Stimulated activated CD8-positive, alpha-beta memory T cell treated with anti-CD3 and anti-CD28 coated beads, Interleukin-4, amount 100 ng/mL, for 48 hours (primary cell): ENCODE results near the gene BCAR3.
A peak's percentile ranks its signal among the peaks of the same experiment; 100 is the strongest.

Experiments
- DNase-seq: peaks from one replicate; pipeline ENCODE4 v3.0.0-alpha.2; 2020

Gene BCAR3

DNA sequence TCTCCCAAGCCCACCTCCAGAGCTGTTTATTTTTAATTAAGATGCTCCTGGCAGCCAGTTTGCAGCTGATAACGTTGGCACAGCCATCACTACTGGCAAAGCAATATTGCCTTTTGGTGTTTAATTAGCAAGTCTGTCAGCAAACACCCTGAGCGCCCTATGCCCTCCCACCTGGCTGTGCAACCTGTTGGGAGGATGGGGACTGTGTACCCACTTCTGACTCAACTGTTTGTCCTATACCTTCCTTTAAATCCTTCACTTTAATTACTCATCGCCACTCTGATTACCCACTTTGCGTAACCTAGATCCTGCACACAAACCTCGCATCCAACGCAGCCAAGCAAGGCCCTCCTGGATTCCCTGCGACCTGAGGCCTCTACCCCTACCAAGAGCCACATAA lies 67.1 kb downstream of the BCAR3 start:
- no peak for DNase-seq

DNA sequence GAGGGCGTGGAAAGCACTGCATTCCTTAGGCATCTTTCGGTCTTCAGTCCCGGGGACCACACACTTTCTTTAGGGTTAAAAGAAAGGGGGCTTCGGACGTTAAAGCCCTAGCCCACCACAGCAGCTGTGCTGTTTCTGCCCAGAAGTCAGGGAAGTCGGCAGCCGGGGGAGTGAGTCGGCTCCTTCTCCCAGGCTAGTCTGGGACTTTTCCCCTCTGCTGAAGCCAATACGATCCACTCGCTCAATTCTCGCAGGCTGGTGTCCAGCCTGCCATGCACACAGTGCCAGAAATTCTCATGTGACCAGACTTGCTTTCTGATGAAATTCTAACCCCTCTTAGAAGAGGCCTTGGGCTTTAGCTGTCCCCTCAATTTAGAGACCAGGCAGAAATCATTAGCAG lies 67.7 kb downstream of the BCAR3 start:
- no peak for DNase-seq

DNA sequence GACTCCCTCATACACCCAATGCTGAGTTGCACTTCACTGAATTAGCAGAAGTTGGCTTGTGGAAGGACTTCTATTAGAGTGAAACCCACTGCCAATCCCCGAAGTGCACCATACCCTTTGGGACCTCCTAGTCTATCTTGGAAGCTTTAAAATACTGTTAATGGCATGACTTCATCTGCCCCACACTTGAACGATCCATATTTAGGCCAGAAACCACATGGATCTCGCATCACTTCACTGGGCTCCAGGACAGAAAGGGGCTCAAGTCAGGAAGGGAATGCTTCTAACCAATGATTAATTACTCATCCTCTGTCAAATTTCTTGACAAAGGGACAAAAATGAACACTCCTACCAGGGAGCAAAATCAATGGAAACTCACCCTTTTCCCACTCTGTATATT lies 69.1 kb downstream of the BCAR3 start:
- DNase-seq = no peak

DNA sequence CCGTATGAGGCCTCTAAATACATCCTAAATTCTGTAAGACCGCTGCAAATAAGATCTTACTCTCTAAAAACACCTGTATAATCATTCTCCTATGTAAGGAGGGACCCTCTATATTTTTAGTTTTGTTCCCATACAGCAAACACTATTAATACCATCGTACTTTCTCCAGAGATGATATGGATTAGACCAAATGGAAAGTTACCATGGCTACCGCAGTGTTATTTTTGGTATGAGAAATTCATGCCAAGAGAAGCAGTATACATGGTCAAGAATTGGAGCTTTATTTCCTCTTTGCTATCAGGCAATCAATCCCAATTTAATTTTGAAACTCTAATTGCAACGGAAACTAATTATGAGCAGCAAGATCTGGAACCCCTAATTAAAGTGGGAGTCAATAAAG lies 70.0 kb downstream of the BCAR3 start:
- no peak for DNase-seq

DNA sequence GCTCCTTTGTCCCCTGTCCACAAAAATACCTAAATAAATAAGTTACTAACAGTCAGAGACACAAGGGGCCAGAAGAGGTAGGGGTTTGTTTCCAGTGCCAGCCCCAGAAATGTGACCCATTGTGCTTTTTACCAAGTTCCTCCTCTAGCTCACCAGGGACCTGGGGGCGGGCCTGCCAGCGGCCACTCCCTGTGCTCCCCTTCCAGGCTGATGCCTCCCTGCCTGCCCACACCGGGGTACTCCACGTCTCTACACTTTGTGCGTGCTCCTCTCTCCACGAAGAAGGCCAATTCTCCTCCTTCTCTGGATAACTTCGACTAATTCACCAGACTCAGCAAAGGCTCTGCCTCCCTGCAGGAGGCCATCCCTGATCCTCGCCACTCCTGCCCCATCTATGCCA lies 72.1 kb downstream of the BCAR3 start:
- no peak for DNase-seq

DNA sequence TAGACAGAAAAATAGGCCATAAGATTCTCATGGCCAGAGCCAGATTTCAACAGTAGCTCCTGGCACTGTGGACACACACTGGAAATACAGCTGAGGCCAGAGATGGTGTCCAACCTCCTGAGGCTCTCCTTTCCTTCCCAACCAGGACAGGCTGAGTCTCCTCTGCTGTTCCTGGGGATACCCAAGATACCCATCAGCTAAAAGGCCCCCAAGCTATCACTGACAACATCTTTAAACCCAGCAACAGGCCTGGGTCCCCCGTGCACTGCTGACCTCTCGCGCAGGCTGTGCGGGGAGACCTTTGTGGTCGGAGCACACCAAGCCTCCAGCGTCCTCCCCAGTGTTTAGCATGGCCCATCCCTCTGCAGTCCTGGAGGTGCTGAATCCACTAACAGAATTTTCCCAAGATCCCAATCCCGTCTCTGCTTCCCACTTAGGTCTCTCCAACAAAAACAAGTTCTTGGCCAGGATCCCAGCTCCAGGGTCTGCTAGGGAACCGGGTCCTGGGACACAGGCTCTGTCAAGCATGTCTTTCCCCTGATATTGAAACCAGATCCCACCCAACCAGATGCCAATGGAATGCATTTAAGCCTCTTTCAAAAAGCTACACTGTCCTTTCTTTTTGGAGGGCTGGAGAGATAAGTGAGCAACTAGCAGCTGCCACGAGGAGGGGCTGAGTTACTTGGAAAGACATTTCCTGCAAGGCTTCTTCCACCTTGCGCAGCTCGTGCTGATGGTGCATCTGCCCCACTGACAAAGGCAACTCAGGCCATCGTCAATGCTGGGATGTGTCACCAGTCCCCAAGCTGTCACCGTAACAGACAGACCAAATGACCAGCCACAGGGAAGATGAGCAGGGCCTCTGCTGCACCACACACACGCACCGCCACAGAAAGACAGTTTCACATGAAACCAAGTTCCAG lies 73.2 kb downstream of the BCAR3 start:
- peak; percentile 47 for DNase-seq

DNA sequence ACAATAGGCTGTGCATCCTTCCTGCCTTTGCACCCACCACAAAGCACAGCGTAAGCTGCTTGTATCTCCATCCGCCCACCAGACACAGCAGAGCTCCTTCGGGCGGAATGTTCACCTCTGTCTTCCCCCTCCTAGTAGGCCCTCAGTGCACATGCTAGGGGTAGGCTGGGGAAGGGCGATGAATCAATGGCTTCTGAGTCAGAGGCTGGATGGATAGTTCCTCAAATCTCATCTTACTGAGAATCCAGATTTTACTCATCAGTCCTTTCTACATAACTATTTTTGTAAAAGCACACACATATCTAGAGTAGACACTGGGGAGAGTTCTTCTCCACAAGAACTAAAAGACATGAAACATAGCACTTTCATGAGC lies 73.8 kb downstream of the BCAR3 start:
- DNase-seq = peak; percentile 74

DNA sequence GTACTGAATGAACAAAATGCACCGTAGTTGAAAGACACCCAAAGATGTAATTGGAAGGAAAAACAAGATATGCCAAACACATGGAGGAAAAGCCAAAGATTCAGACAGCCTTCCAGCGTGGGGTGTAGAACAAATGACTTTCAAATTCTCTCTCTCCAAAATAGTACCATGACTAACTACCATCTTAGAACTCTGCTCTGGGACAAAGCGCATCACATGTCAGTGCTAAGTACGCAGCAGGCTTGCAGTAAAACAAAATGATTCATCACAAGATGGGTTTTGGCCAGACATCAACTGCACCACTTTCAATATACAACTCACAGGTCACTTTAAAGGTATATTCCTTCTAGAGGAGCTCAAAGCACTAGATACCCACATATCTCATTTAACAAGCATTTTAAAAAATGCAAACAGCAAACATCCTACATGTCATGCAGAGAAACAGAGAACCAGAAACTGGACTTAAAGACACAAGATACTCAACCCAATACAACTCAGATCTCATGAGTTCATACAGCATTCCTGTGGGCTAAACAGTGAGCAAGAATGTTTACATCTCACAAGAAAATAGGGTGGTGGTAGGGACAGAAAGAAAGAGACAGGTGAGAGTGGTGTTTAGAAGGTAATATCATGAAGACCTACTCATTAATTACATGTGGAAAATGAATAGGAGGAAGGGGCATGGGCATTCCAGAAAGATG lies 75.7 kb downstream of the BCAR3 start:
- DNase-seq = no peak

DNA sequence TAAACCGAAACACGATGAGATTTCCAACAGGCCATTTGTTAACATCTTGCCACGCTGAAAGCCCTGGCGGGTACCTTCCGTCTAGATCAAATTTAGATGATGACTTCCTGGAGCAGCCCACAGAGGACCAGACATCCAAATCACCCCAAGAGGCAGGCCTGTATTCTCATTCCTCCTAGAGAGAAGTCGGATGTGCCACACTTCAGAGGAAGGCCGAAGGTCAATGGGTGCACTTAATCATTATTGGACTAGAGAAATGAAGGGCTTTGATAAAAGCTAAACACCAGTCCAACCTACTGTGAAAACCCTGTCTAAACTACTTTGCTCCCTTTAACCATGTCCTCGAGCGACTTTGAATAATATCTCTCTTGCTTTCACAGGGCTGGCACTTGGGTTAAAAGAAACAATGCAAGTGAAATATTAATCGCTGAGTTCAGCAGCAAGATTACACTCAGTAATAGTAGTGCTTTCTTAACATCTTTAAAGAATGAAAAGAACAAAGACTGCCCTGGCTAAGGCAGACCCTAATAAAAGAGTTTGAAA lies 76.5 kb downstream of the BCAR3 start:
- no peak for DNase-seq

DNA sequence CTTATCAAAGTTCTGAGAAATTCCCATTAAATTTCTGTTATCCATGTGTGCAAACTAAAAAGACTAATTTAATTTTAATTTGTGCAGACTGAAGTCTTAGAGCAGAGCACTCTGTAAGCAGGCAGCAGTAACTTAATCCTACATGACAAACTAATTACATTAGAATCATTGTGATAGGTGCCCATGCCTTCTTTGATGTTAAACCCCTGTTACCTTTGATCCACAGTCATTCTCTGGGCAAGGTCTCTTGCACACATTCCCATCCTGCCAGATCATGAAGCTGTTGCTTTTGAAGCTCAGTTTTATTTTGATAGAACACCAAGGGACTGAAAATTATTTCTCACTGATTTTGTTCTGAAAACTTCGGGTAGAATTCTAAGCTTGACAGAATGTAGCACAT lies 77.2 kb downstream of the BCAR3 start:
- DNase-seq = no peak

DNA sequence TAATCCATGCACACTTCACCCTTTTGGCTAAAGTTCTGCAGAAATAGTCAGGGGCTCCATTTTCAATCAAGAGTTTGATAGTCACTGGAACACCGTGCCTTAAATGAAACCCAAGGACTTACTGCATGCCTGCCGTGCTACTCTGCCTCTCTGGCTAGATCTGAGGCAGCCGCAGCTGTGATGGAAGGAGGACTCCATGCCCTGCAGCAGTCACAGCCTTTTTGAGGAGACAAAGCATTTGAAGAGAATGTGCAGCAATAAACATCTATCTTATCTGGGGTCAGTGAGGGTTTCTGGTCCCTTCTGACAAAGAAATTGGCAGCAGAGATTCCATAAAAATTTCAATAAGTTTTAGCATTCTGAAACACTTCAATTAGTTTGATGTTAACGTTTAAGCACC lies 78.0 kb downstream of the BCAR3 start:
- no peak for DNase-seq

DNA sequence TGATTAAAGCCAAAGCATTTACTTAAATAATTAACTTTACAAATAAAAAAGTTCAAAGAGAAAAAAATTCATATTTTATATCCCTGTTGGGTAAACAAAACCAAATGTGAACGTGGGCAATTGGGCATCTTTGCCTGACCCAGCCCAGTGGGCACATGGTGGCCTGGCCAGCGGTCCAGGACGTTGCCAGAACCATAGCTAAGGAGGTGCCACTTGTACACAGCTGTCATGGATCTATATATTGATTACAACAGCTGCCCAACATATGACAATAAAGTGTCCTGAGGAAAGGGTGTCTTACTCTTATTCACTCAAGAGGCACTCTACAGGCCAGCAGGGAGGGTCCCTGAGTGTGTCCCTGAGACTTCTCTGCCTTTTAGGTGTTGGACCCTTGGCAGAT lies 78.5 kb downstream of the BCAR3 start:
- no peak for DNase-seq

DNA sequence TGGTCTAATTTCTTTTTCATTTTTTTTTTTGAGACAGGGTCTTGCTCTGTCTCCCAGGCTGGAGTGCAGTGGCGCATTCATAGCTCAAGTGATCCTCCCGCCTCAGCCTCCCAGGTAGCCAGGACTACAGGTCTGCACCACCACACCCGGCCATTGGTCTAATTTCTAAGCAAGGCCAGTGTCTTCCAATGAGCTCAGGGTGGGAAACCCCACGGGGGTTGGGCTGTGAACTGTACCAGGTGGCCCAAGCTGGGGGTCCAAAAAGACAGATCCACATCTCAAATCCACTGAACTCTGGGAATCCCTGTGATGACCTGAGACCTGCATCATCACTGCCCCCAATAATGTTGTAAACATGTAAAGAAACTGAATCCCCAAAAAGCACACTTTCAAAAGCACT lies 79.5 kb downstream of the BCAR3 start:
- DNase-seq = no peak

DNA sequence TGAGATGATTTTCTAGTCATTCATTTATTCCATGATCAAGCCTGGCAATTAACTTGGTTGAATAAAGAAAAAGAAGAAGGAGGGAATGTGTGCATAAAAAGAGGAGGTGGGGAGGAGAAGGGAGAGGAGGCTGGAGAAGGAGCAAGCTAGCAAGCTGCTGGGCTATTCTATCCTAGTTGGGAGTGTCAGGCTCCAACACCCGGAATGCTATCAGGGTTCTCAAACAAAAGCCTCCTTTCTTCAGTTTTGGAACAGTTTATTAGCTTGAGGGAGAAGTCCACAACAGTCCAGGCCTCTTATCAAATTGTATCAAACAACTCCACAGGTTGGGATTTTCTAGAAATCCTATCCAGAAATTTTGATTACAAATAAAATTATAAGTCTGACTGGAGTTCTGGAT lies 80.0 kb downstream of the BCAR3 start:
- DNase-seq = no peak

DNA sequence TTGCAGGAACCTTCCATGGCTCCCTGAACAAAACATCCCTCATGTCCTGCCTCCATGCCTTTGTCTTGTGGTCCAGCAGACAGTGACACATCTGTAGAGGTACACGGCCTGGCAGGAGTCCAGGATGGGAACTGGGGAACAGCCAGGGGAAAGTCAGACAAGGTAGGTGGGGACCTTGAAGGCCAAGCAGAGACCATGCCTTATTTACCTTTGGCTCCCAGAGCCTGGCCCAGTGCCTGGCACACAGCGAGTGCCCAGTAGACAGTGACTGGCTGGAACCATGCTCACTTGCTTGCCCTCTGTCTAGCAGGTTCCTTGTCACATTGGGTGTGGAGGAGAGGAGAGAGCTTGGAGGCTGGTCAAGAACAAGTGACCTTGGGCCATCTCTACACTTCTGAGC lies 81.0 kb downstream of the BCAR3 start:
- no peak for DNase-seq

DNA sequence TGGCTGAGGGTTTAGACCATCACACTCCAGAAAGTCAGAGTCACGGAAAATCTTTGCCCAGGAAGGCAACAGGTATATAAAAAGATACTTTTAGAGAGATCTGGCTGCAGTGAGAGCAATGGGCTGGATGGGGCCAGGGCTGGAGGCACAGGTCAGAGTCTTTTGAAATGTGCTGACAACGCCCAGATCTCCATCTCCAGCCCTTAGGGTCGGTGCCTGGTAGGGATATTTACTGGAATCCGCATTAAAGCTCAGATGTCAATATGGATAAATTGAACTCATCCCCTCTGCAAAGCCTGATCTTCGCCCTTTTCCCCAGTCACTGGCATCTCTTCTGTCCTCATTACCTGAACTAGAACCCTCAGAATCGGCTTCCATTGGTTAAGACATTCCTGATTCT lies 82.2 kb downstream of the BCAR3 start:
- DNase-seq = no peak

DNA sequence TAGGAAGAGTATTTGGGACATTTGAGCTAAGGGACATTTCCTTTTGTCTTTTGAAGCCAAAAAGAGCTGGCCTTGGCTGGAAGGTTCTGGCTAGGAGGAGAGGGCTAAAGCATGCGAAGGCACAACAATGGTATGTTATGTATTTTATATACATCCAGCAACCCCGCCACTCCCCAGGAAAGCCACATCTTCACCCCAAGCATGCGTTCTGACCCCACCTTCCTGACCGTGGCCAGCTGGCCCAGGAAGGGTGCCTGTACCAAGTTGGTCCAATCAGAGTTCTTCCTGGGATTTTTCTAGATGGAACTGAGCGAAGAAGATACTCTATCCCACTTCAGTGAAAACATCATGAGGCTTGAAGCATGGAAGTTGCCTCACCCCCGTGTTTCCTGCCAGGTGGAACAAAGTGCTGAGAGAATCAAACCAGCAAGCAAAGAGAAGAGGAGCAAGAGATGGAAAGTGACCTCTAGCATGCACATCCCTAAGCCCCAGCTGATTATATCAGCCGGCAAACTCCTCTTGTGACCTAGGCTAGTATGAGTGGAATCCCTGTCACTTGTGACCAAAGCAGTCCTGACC lies 82.7 kb downstream of the BCAR3 start:
- DNase-seq = no peak

DNA sequence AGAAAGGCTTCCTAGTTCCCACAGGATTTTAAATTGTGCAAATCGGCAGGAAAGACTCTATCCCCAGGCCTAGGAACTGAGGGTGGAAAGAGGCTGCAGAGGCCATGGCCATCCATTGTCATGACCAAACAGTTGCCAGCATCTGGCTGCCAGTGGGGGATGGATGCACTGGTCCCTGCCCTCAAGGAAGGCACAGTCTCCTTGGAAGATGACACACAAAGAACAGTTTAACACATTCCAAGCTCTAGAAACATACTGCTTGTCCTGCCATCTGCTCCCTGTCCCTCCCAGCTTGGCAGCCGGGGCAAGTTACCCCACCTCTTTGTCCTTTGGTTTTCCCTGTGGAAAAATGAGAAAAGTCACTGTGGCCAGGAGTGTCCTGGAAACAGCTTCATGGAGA lies 83.2 kb downstream of the BCAR3 start:
- no peak for DNase-seq

DNA sequence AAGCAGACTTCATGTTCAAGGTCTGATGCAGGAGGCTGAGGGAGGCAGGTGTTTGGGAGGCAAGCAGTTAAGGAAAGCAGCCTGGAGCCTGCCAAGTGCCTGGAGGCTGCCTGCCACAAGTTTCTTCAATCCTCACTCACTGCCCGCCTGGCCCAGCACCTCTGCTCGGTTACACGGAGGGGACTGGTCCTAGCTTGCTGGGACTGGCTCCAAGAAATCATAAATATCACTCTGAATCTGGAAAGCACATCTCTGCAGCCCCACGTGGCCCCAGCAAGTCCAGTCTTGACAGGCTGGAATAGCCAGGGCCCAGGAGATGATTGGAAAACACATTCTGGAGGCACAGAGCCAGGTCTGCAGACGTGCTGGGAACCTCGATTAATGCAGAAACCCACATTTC lies 83.9 kb downstream of the BCAR3 start:
- no peak for DNase-seq

DNA sequence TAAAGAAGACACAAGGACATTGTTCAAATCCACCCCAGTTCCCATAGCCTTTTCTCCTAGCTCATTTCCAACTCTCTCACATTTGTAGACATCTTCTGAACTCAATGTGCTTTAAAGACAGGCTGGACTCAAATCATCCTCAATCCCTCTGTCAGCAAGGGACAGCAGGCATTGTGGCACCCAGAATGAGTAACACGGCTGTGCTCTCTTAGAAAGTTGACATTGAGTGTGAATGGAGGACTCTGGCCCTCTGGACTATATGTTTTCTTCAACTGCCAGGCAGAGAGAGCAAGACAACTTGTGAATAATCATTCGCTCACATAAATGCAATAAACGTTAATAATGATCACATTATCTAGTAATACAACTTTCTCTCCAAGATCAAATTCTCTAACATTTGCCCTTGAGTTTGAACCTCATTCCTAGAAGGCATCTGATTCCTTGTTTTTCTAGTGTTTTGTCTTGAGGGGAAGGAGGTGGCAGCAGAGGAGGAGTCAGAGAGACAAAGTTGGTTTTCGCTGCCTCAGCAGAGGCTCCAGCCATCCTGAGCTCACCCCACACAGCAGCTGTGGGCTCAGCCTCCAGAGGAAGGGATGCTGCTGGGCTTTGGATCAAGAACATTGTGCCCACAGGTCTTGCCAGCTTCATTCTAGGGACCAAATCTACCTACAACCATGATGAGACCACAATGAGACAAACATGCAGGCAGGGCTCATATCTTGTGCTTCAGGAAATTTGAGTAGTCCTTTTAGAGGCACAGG lies 85.1 kb downstream of the BCAR3 start:
- DNase-seq = no peak

DNA sequence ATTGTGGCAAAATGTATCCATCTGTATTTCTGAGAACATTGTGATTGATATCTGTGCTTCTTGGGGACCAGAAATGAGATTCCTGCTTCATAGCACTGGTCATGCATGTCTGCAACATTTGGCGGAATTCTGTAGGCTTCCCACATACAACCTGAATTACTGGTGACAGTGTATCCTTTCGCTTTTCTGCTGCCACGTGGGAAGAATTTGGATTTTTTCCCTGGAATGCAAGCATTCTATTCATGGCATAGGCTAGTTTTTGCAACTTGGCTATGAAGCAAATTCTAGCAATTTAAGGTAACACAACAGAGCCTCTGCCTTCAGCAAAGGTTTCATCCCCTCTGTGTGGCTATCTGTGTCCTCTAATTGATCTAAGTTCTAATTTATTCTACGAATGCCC lies 85.9 kb downstream of the BCAR3 start:
- no peak for DNase-seq

DNA sequence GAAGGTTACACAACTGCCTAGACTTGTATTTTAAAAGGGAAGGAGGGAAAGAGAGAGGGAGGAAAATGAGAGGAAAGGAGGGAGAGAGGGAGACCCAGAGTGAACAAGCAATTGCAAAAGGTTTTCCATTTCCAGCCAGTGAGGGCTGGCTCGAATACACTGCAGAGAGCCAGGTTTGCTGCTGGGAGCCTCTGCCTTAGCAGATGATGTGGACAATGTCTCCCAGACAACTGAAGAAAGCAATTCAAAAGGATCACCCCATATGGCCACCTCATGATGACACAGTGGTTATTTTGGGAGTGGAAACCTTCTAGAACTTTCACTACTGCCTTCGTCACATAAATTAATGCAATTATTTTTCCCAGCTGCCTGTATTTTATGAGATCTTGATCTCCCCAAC lies 86.4 kb downstream of the BCAR3 start:
- DNase-seq = no peak

DNA sequence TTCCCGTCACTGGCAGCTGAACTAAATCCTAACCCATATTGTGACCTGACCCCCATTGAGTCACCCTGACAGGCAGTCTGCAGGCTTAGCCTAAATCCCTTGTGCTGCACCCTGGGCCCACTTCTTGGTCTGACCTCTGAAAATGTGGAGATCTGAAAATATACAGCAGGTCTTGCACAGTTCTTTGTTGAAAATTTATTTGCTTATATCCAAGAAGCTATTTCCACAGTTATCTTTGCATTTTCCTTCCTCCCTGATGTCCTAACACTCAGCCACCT lies 87.1 kb downstream of the BCAR3 start:
- DNase-seq = no peak
